GM23338 (cell line): ENCODE measurements around the gene EMID1. TPM values are rescaled to one million over a fixed set of nuclear protein-coding genes. Genes with fewer than 3 reads are reported as not detected.
A peak's percentile ranks its signal among the peaks of the same experiment; 100 is the strongest.

Experiments used
- ATAC-seq: fragments of 200-7000 bp; cut with Tn5 transposase; 3 replicates; pipeline ENCODE4 v1.9.1; 2020
- DNase-seq: peaks from one replicate; pipeline ENCODE4 v3.0.0-alpha.2; 2015; ENCODE audit warnings: low spot score
- H2AFZ ChIP-seq: fragments of 200-600 bp; sonication (generic); 2 replicates; pipeline ENCODE4 v1.8.0; 2016; ENCODE audit warnings: antibody characterized with exemption, mild to moderate bottlenecking, moderate library complexity
- H3F3A ChIP-seq: fragments of 200-600 bp; sonication (generic); replicated peaks from 2 replicates; pipeline ENCODE4 v1.8.0; 2017; ENCODE audit warnings: antibody characterized with exemption, mixed run types, low read depth
- H3K27ac ChIP-seq: fragments of 200-600 bp; sonication (generic); 2 replicates; pipeline ENCODE4 v1.6.1; 2016; ENCODE audit warnings: low read depth
- H3K27me3 ChIP-seq: fragments of 200-600 bp; sonication (generic); 2 replicates; pipeline ENCODE4 v1.8.0; 2016; ENCODE audit warnings: mild to moderate bottlenecking, mixed run types, moderate library complexity; ENCODE audit not compliant: insufficient read depth
- H3K36me3 ChIP-seq: fragments of 200-600 bp; sonication (generic); 2 replicates; pipeline ENCODE4 v1.8.0; 2016; ENCODE audit warnings: mild to moderate bottlenecking; ENCODE audit not compliant: insufficient read depth
- H3K4me1 ChIP-seq: fragments of 200-600 bp; sonication (generic); 2 replicates; pipeline ENCODE4 v1.8.0; 2016; ENCODE audit warnings: mild to moderate bottlenecking, moderate library complexity; ENCODE audit not compliant: insufficient read depth
- H3K4me2 ChIP-seq: fragments of 200-600 bp; sonication (generic); 2 replicates; pipeline ENCODE4 v1.7.1; 2017; ENCODE audit warnings: mixed run types
- H3K4me3 ChIP-seq: fragments of 200-600 bp; sonication (generic); 2 replicates; pipeline ENCODE4 v1.6.1; 2016; ENCODE audit warnings: mixed run types
- H3K79me2 ChIP-seq: fragments of 200-600 bp; sonication (generic); replicated peaks from 2 replicates; pipeline ENCODE4 v1.8.0; 2017; ENCODE audit warnings: mild to moderate bottlenecking; ENCODE audit not compliant: insufficient read depth
- H3K9me2 ChIP-seq: fragments of 200-600 bp; sonication (generic); 2 replicates; pipeline ENCODE4 v1.8.0; 2017; ENCODE audit not compliant: insufficient read depth
- H4K20me1 ChIP-seq: fragments of 200-600 bp; sonication (generic); replicated peaks from 2 replicates; pipeline ENCODE4 v1.8.0; 2017; ENCODE audit warnings: mild to moderate bottlenecking; ENCODE audit not compliant: insufficient read depth
- H3K27ac Mint-ChIP-seq: 2 replicates; pipeline ENCODE4 v1.8.0; 2020; ENCODE audit warnings: inconsistent platforms, mild to moderate bottlenecking, moderate library complexity, mixed read lengths
- H3K27me3 Mint-ChIP-seq: 3 replicates; pipeline ENCODE4 v1.8.0; 2022; ENCODE audit warnings: low read depth, mild to moderate bottlenecking, moderate library complexity, mixed read lengths, inconsistent platforms; ENCODE audit not compliant: insufficient read depth, poor library complexity
- H3K36me3 Mint-ChIP-seq: 3 replicates; pipeline ENCODE4 v1.8.0; 2021; ENCODE audit warnings: low read depth, mild to moderate bottlenecking, inconsistent platforms, moderate library complexity, mixed read lengths
- H3K4me1 Mint-ChIP-seq: 3 replicates; pipeline ENCODE4 v1.8.0; 2020; ENCODE audit warnings: mild to moderate bottlenecking, inconsistent platforms, mixed read lengths
- H3K4me3 Mint-ChIP-seq: 3 replicates; pipeline ENCODE4 v1.8.0; 2021; ENCODE audit warnings: moderate library complexity, mild to moderate bottlenecking, inconsistent platforms, mixed read lengths
- H3K9me3 Mint-ChIP-seq: 3 replicates; pipeline ENCODE4 v1.8.0; 2020; ENCODE audit warnings: moderate library complexity, mild to moderate bottlenecking, inconsistent platforms, mixed read lengths
- CREB1 ChIP-seq: fragments of 250-450 bp; sonication (Bioruptor Pico); IDR thresholded peaks from 2 replicates; pipeline ENCODE4 v1.5.0; 2020; ENCODE audit warnings: low read depth, mild to moderate bottlenecking, moderate library complexity
- ETS1 ChIP-seq: IDR thresholded peaks from 2 replicates; pipeline ENCODE4 v1.6.1; 2016; ENCODE audit warnings: antibody characterized with exemption
- EZH2 ChIP-seq: fragments of 200-600 bp; sonication (generic); IDR thresholded peaks from one replicate; pipeline ENCODE4 v1.8.0; 2017; ENCODE audit warnings: antibody characterized with exemption, mild to moderate bottlenecking, low read depth; ENCODE audit not compliant: unreplicated experiment
- EZH2phosphoT487 ChIP-seq: fragments of 200-600 bp; sonication (generic); IDR thresholded peaks from one replicate; pipeline ENCODE4 v1.8.1; 2018; ENCODE audit warnings: antibody characterized with exemption; ENCODE audit not compliant: unreplicated experiment
- JUNB ChIP-seq: IDR thresholded peaks from one replicate; pipeline ENCODE4 v1.6.1; 2016; ENCODE audit warnings: antibody characterized with exemption; ENCODE audit not compliant: unreplicated experiment
- NANOG ChIP-seq: IDR thresholded peaks from 2 replicates; pipeline ENCODE4 v1.6.1; 2016; ENCODE audit warnings: antibody characterized with exemption, borderline replicate concordance
- POLR2AphosphoS5 ChIP-seq: IDR thresholded peaks from 2 replicates; pipeline ENCODE4 v1.6.1; 2016; ENCODE audit warnings: antibody characterized with exemption, low read depth
- STAT1 ChIP-seq: IDR thresholded peaks from one replicate; pipeline ENCODE4 v1.6.1; 2016; ENCODE audit warnings: antibody characterized with exemption; ENCODE audit not compliant: unreplicated experiment
- ZNF114 ChIP-seq: fragments of 250-450 bp; sonication (Bioruptor Pico); IDR thresholded peaks from 2 replicates; pipeline ENCODE4 v1.5.0; 2020; ENCODE audit warnings: mild to moderate bottlenecking, moderate library complexity
- ZNF331 ChIP-seq: fragments of 250-450 bp; sonication (Bioruptor Pico); IDR thresholded peaks from 2 replicates; pipeline ENCODE4 v1.5.0; 2020; ENCODE audit warnings: low read depth, mild to moderate bottlenecking, moderate library complexity
- ZNF462 ChIP-seq: fragments of 250-450 bp; sonication (Bioruptor Pico); IDR thresholded peaks from 2 replicates; pipeline ENCODE4 v1.5.0; 2020; ENCODE audit warnings: mild to moderate bottlenecking, moderate library complexity
- polyA plus RNA-seq: library from polyadenylated mRNA; unstranded; fragments of >200 nt; fragmentation: Nextera tagmentation; extraction: Ambion mirVana; gene quantifications from 2 replicates; pipeline ENCODE4 v1.2.1, GENCODE V29; 2016
- total RNA-seq: library from RNA; depleted of rRNA; stranded (reverse); fragments of >200 nt; shearing (Covaris generic); gene quantifications from 2 replicates; pipeline ENCODE4 v1.2.3, GENCODE V29; 2014

The EMID1 gene
- total and polyA plus RNA-seq, 2 experiments from 2014 or later: 3.0 to 13.4 TPM

GRCh38 chr22:29265305-29265704 is 59.6 kb downstream of the EMID1 start (continued):
- TF ChIP-seq ZNF462 (CRISPR knock-in tag) (no peak), ZNF114 (CRISPR knock-in tag) (no peak), EZH2 (no peak), JUNB (no peak), EZH2phosphoT487 (no peak), NANOG (no peak)

DNA sequence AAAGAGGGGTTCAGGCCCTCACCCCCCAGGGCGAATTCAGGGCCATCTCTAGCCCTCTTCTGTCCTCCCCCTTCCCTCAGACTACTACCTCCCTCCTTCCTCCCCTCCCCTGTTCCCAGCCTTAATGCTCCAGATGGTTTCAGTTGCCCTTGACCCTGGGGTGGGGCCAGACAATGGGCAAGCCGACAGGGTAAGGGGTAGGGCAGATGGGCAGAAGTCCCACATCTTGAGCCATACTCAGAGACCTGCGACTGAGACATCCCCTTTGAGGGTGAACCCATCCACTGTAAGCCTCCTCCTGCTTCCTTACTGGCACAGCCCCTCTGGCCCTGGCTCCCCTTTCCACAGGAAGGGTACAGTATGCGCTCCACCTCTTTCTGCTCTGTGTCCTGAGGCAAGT is 60.2 kb downstream of the EMID1 start:
- Mint-ChIP-seq H3K4me1 (peaks cover 25% of the 10 kb centered on the region), H3K9me3 (no peaks in the 10 kb centered on the region), H3K36me3 (peaks cover 63% of the 10 kb centered on the region), H3K27me3 (peaks cover 20% of the 10 kb centered on the region), H3K4me3 (peak overlapping the region; percentile 92), H3K27ac (peak overlapping the region; percentile 94)
- 0 out of 2 replicates have a peak, but pooled peaks cover 2% of the 10 kb centered on the region for H3F3A ChIP-seq
- ATAC-seq (no peak), DNase-seq (no peak)
- 0 out of 2 replicates have a peak overlapping the region, but pooled peaks have one; percentile 99 for H3K4me3 ChIP-seq
- H3K27ac ChIP-seq: no peak overlapping the region
- H3K79me2 ChIP-seq: peaks cover 49% of the 10 kb centered on the region
- H3K4me2 ChIP-seq: peak overlapping the region; percentile 100; the same call in 1 of the 2 replicates
- H3K9me2 ChIP-seq: no peaks in the 10 kb centered on the region
- no peak overlapping the region for H2AFZ ChIP-seq
- peaks cover 16% of the 10 kb centered on the region for H3K36me3 ChIP-seq
- H3K4me1 ChIP-seq: peaks cover 27% of the 10 kb centered on the region
- H4K20me1 ChIP-seq: peaks cover 20% of the 10 kb centered on the region
- no peaks in the 10 kb centered on the region for H3K27me3 ChIP-seq
- TF ChIP-seq POLR2AphosphoS5 (no peak), EZH2phosphoT487 (no peak), NANOG (no peak), ZNF331 (CRISPR knock-in tag) (no peak), ZNF114 (CRISPR knock-in tag) (no peak), CREB1 (no peak), ETS1 (no peak), EZH2 (no peak), JUNB (no peak), STAT1 (no peak)
